A549 (cell line): ENCODE results near the gene PRKN. TPM values are rescaled to one million over a fixed set of nuclear protein-coding genes. Genes with fewer than 3 reads are reported as not detected.

Experiments
- ATAC-seq, 2 experiments: fragments of 200-7000 bp in 1 of 2; fragments of >200 bp in 1 of 2; cut with Nextera tagmentation in 1 of 2; cut with Tn5 transposase in 1 of 2; 3 replicates each; pipeline versions ENCODE4 v1.8.0 to v1.9.1; 2018 to 2020; ENCODE audit warnings: mild to moderate bottlenecking in 1 of 2, moderate library complexity in 1 of 2
- CTCF ChIA-PET: fragments of 300-600 bp; sonication (Branson Sonifier 250); formaldehyde crosslinking; extraction: SDS; loops from one replicate; lab custom pipeline; 2021; ENCODE audit warnings: antibody characterized with exemption, inconsistent platforms; lab: Yijun Ruan, JAX
- POLR2A ChIA-PET: fragments of 350-600 bp; formaldehyde crosslinking; extraction: SDS; loops from one replicate; lab custom pipeline; 2021; ENCODE audit warnings: antibody characterized with exemption, inconsistent platforms; lab: Yijun Ruan, JAX
- DNase-seq, 2 experiments: peaks; one replicate each; pipeline versions ENCODE4 v3.0.0 to v3.0.0-alpha.2; 2011 to 2016; ENCODE audit warnings: low read depth in 1 of 2, low spot score in 1 of 2
- FAIRE-seq: peaks from 2 replicates; lab custom pipeline; 2011; peaks lifted over from hg19 to GRCh38; lab: Jason Lieb, UNC
- H3K27ac ChIP-seq, 2 experiments: fragments of >200 bp; sonication (Bioruptor Twin); formaldehyde crosslinking; 3 replicates each; pipeline ENCODE4 v1.5.1; 2016 to 2017
- H3K4me1 ChIP-seq: fragments of >200 bp; sonication (Bioruptor Twin); formaldehyde crosslinking; 3 replicates; pipeline ENCODE4 v1.6.1; 2016
- H3K4me2 ChIP-seq: fragments of >200 bp; sonication (Bioruptor Twin); formaldehyde crosslinking; 3 replicates; pipeline ENCODE4 v1.6.1; 2016
- H3K4me3 ChIP-seq: fragments of >200 bp; sonication (Bioruptor Twin); formaldehyde crosslinking; 3 replicates; pipeline ENCODE4 v1.5.1; 2016
- H3K9me3 ChIP-seq: fragments of >200 bp; sonication (Bioruptor Twin); formaldehyde crosslinking; 3 replicates; pipeline ENCODE4 v1.6.1; 2016
- ESRRA ChIP-seq: fragments of 150-350 bp; IDR thresholded peaks from 2 replicates; pipeline ENCODE4 v1.6.1; 2014; ENCODE audit warnings: mild to moderate bottlenecking, low read length, borderline replicate concordance
- HDAC2 ChIP-seq: fragments of 200-600 bp; sonication (generic); IDR thresholded peaks from 2 replicates; pipeline ENCODE4 v1.6.1; 2016
- HEYL ChIP-seq: fragments of 250-450 bp; sonication (Bioruptor Pico); IDR thresholded peaks from 2 replicates; pipeline ENCODE4 v1.8.0; 2021; ENCODE audit warnings: mild to moderate bottlenecking, moderate library complexity
- HOXA7 ChIP-seq: fragments of 250-450 bp; sonication (Bioruptor Pico); IDR thresholded peaks from 2 replicates; pipeline ENCODE4 v1.5.0; 2020; ENCODE audit warnings: mild to moderate bottlenecking, moderate library complexity
- HOXB5 ChIP-seq: fragments of 250-450 bp; sonication (Bioruptor Pico); IDR thresholded peaks from 2 replicates; pipeline ENCODE4 v1.5.0; 2020; ENCODE audit warnings: mild to moderate bottlenecking, moderate library complexity
- KDM1A ChIP-seq: fragments of 200-600 bp; sonication (generic); IDR thresholded peaks from 2 replicates; pipeline ENCODE4 v1.6.1; 2016; ENCODE audit warnings: low read depth, mild to moderate bottlenecking
- MAFK ChIP-seq: fragments of 450-650 bp; IDR thresholded peaks from 2 replicates; pipeline ENCODE4 v1.6.1; 2014; ENCODE audit not compliant: partially characterized antibody
- MAZ ChIP-seq: fragments of 150-350 bp; IDR thresholded peaks from 2 replicates; pipeline ENCODE4 v1.6.1; 2014; ENCODE audit warnings: antibody characterized with exemption, low read depth, low read length, borderline replicate concordance
- MYC ChIP-seq: IDR thresholded peaks from 2 replicates; pipeline ENCODE4 v1.6.1; 2012; ENCODE audit warnings: mild to moderate bottlenecking, inconsistent platforms, low read length, improper control_type of control experiment, borderline replicate concordance
- NR3C1 ChIP-seq: fragments of >200 bp; sonication (Bioruptor Twin); formaldehyde crosslinking; IDR thresholded peaks from 3 replicates; pipeline ENCODE4 v1.6.1; 2017
- PHF8 ChIP-seq: fragments of 200-600 bp; sonication (generic); IDR thresholded peaks from 2 replicates; pipeline ENCODE4 v1.6.1; 2016; ENCODE audit warnings: low read depth, mild to moderate bottlenecking, antibody characterized with exemption, moderate library complexity, borderline replicate concordance
- POLR2A ChIP-seq: IDR thresholded peaks from 2 replicates; pipeline ENCODE4 v1.6.1; 2012; ENCODE audit warnings: mild to moderate bottlenecking, low read length
- RCOR1 ChIP-seq: fragments of 150-350 bp; IDR thresholded peaks from 2 replicates; pipeline ENCODE4 v1.6.1; 2014; ENCODE audit warnings: antibody characterized with exemption, low read length, low read depth
- RFX5 ChIP-seq: fragments of 450-650 bp; IDR thresholded peaks from 2 replicates; pipeline ENCODE4 v1.7.1; 2014; ENCODE audit warnings: antibody characterized with exemption, mild to moderate bottlenecking, moderate library complexity
- RNF2 ChIP-seq: fragments of 200-600 bp; sonication (generic); IDR thresholded peaks from 2 replicates; pipeline ENCODE4 v1.6.1; 2016; ENCODE audit warnings: low read depth, mild to moderate bottlenecking, antibody characterized with exemption, moderate library complexity, borderline replicate concordance
- ZSCAN20 ChIP-seq: fragments of 250-450 bp; sonication (Bioruptor Pico); IDR thresholded peaks from 2 replicates; pipeline ENCODE4 v1.8.0; 2022; ENCODE audit warnings: mild to moderate bottlenecking, moderate library complexity
- WGBS: methylation state at CpG from one replicate; pipeline ENCODE4 v1.1.6; 2017; ENCODE audit errors: missing lambda C conversion rate; 5-methylcytosine and 5-hydroxymethylcytosine counted together
- polyA plus RNA-seq, 4 experiments: library from polyadenylated mRNA; depleted of rRNA in 3 of 4; stranded (reverse); fragments of >200 nt; fragmentation: RNase III in 1 of 4; extraction: RNeasy Plus Mini Kit Qiagen cat#74134 plus additional on column Dnase treatment in 1 of 4; gene quantifications; 2 replicates in 3 of 4; 3 replicates in 1 of 4; pipeline ENCODE4 v1.2.3, GENCODE V29; 2011 to 2017
- TF ChIP-seq, protein P1 (sequence below): IDR thresholded peaks from 2 replicates; pipeline ENCODE4 v1.6.1; 2012
- TF ChIP-seq, protein P2 (sequence below): fragments of >200 bp; sonication (Bioruptor Twin); formaldehyde crosslinking; IDR thresholded peaks from 2 replicates; pipeline ENCODE4 v1.6.1; 2016
- TF ChIP-seq, protein P3 (sequence below): IDR thresholded peaks from 2 replicates; pipeline ENCODE4 v1.6.1; 2012; ENCODE audit warnings: low read depth, borderline replicate concordance
- TF ChIP-seq, protein P4 (sequence below): fragments of 200-600 bp; sonication (generic); IDR thresholded peaks from 2 replicates; pipeline ENCODE4 v1.6.1; 2016; ENCODE audit warnings: antibody characterized with exemption, mild to moderate bottlenecking, moderate library complexity
- TF ChIP-seq, protein P5 (sequence below): fragments of >200 bp; sonication (Bioruptor Twin); formaldehyde crosslinking; IDR thresholded peaks from 3 replicates; pipeline ENCODE4 v1.6.1; 2016
- TF ChIP-seq, protein P6 (sequence below): fragments of 150-350 bp; IDR thresholded peaks from 2 replicates; pipeline ENCODE4 v1.6.1; 2014; ENCODE audit warnings: low read depth, mild to moderate bottlenecking, low read length

The PRKN gene
- polyA plus RNA-seq, 2 of the 4 experiments (the other 2 are of a cell fraction): 0.36 to 0.39 TPM

DNA sequence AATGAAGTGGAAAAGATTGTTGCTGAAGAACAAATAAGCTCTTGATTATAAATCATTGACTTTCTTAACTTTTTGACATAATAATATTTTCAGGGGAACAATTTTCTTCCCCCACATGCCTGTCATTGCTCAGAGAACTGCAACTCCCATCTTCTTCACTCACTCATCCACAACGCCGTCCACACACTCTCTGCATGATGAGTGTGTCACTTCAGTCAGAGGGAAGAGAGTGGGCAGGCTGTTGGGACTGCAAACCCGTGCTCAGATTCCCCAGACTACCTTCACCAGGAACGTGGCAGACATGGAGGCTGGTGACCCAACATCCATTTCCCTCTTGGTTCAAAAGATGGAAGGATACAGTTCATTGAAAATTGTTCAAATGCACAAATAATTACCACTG, 650.8 kb downstream of the PRKN start:
- ATAC-seq (no peak), DNase-seq (no peak), FAIRE-seq (no peak)
- Histone ChIP-seq H3K4me3 (no peak overlapping the region), H3K27ac (no peak overlapping the region), H3K4me1 (no peaks in the 10 kb centered on the region), H3K4me2 (no peak overlapping the region), H3K9me3 (no peaks in the 10 kb centered on the region)
- 59% methylated on average over 4 of the region's 4 CpGs for WGBS
- TF ChIP-seq, protein P1, sequence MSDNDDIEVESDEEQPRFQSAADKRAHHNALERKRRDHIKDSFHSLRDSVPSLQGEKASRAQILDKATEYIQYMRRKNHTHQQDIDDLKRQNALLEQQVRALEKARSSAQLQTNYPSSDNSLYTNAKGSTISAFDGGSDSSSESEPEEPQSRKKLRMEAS: no peak
- TF ChIP-seq NR3C1: no peak
- TF ChIP-seq, protein P2, sequence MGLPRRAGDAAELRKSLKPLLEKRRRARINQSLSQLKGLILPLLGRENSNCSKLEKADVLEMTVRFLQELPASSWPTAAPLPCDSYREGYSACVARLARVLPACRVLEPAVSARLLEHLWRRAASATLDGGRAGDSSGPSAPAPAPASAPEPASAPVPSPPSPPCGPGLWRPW: no peak
- TF ChIP-seq ESRRA: no peak
- no peak for TF ChIP-seq POLR2A
- TF ChIP-seq RFX5: no peak
- TF ChIP-seq MAFK: no peak
- TF ChIP-seq, protein P3, sequence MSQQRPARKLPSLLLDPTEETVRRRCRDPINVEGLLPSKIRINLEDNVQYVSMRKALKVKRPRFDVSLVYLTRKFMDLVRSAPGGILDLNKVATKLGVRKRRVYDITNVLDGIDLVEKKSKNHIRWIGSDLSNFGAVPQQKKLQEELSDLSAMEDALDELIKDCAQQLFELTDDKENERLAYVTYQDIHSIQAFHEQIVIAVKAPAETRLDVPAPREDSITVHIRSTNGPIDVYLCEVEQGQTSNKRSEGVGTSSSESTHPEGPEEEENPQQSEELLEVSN: no peak
- TF ChIP-seq RCOR1: no peak
- TF ChIP-seq, protein P4, sequence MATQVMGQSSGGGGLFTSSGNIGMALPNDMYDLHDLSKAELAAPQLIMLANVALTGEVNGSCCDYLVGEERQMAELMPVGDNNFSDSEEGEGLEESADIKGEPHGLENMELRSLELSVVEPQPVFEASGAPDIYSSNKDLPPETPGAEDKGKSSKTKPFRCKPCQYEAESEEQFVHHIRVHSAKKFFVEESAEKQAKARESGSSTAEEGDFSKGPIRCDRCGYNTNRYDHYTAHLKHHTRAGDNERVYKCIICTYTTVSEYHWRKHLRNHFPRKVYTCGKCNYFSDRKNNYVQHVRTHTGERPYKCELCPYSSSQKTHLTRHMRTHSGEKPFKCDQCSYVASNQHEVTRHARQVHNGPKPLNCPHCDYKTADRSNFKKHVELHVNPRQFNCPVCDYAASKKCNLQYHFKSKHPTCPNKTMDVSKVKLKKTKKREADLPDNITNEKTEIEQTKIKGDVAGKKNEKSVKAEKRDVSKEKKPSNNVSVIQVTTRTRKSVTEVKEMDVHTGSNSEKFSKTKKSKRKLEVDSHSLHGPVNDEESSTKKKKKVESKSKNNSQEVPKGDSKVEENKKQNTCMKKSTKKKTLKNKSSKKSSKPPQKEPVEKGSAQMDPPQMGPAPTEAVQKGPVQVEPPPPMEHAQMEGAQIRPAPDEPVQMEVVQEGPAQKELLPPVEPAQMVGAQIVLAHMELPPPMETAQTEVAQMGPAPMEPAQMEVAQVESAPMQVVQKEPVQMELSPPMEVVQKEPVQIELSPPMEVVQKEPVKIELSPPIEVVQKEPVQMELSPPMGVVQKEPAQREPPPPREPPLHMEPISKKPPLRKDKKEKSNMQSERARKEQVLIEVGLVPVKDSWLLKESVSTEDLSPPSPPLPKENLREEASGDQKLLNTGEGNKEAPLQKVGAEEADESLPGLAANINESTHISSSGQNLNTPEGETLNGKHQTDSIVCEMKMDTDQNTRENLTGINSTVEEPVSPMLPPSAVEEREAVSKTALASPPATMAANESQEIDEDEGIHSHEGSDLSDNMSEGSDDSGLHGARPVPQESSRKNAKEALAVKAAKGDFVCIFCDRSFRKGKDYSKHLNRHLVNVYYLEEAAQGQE: no peak
- TF ChIP-seq MYC: no peak
- TF ChIP-seq, protein P5, sequence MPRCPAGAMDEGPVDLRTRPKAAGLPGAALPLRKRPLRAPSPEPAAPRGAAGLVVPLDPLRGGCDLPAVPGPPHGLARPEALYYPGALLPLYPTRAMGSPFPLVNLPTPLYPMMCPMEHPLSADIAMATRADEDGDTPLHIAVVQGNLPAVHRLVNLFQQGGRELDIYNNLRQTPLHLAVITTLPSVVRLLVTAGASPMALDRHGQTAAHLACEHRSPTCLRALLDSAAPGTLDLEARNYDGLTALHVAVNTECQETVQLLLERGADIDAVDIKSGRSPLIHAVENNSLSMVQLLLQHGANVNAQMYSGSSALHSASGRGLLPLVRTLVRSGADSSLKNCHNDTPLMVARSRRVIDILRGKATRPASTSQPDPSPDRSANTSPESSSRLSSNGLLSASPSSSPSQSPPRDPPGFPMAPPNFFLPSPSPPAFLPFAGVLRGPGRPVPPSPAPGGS: no peak
- TF ChIP-seq MAZ: no peak
- ChIA-PET POLR2A (no interaction called here), CTCF (no interaction called here)

DNA sequence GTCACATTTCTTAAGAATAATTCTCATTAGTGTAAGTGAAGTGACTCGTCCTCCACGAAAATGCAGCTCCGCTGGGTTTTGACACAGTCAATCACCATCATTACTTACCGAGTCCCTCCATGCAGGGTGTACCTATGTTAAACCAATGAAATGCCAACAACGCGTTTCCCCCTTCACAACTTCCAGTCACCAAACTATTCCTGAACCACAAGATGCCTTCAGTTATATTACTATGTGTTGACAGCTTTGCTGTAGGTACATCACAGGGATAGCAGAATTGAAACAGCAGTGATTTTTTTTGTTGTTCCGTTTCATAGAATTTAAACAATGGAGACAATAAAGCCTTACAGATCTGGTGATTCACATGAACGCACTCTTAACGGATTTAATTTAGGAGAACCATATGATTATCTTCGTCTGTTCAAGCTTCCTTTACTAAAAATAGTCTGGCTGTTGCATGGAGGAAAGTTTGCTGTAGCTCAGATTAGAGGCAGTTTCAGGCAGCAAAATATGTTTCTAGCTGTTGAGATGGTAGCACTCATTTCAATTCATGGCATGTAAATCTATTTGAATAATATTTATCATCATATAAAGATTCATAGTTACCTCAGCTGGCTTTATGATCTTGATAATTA, 652.8 kb downstream of the PRKN start:
- Histone ChIP-seq H3K27ac (no peak overlapping the region), H3K4me1 (no peaks in the 10 kb centered on the region), H3K4me2 (no peak overlapping the region), H3K4me3 (no peak overlapping the region), H3K9me3 (no peaks in the 10 kb centered on the region; the same call in 2 of the 3 replicates)
- FAIRE-seq (no peak), DNase-seq (no peak), ATAC-seq (no peak)
- 75% methylated on average over 10 of the region's 10 CpGs for WGBS
- CTCF ChIA-PET: interaction anchor here (1.1 kb wide), 1 partner anchor 17 kb away, joined by 3 read pairs; no protein-coding TSS in a partner anchor
- POLR2A ChIA-PET: no interaction called here
- TF ChIP-seq KDM1A (no peak), HDAC2 (no peak), HOXA7 (CRISPR knock-in tag) (no peak), HOXB5 (CRISPR knock-in tag) (no peak), ZSCAN20 (no peak), HEYL (CRISPR knock-in tag) (no peak), PHF8 (no peak), RNF2 (no peak)
- TF ChIP-seq, protein P6, sequence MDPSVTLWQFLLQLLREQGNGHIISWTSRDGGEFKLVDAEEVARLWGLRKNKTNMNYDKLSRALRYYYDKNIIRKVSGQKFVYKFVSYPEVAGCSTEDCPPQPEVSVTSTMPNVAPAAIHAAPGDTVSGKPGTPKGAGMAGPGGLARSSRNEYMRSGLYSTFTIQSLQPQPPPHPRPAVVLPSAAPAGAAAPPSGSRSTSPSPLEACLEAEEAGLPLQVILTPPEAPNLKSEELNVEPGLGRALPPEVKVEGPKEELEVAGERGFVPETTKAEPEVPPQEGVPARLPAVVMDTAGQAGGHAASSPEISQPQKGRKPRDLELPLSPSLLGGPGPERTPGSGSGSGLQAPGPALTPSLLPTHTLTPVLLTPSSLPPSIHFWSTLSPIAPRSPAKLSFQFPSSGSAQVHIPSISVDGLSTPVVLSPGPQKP: no peak
- TF ChIP-seq, protein P2: no peak
- TF ChIP-seq, protein P1: no peak
